ENCODE measurements around the gene PRIMA1. TPM values are rescaled to one million over a fixed set of nuclear protein-coding genes. Genes with fewer than 3 reads are reported as not detected.

Gene PRIMA1
- polyA plus RNA-seq, 3 donors: not detected

- no peak overlapping the region for H2AFZ ChIP-seq (ENCODE audit: insufficient read depth, low read depth, low read length, poor library complexity, severe bottlenecking)
- Mint-ChIP-seq H3K27ac (no peak overlapping the region), H3K36me3 (no peaks in the 10 kb centered on the region), H3K9me3 (peaks cover 0 to 3% (median 0%) of the 10 kb centered on the region in 7 donors), H3K4me1 (no peaks in the 10 kb centered on the region), H3K4me3 (no peak overlapping the region), H3K27me3 (ENCODE audit: low read depth in 3 of 3) (peaks cover 4 to 9% (median 6%) of the 10 kb centered on the region in 3 donors)
- no peaks in the 10 kb centered on the region for H3K9me3 ChIP-seq (replicated peaks in 1 of 2; ENCODE audit: control insufficient read depth in 1 of 2, insufficient read depth in 1 of 2, low read length in 2 of 2)
- H3K4me3 ChIP-seq (replicated peaks in 1 of 3; ENCODE audit: low read depth in 2 of 3, low read length in 3 of 3): no peak overlapping the region
- no peaks in the 10 kb centered on the region for H3K36me3 ChIP-seq (replicated peaks in 1 of 2; ENCODE audit: control insufficient read depth in 1 of 2, insufficient read depth in 2 of 2, low read length in 2 of 2)
- H3K4me2 ChIP-seq (replicated peaks; ENCODE audit: extremely low read depth, low read length, poor library complexity, severe bottlenecking): no peak overlapping the region
- 87% methylated on average over 10 of the region's 20 CpGs for WGBS (ENCODE audit: insufficient coverage)
- H3K4me1 ChIP-seq (ENCODE audit: control insufficient read depth in 1 of 2, insufficient read depth in 2 of 2, low read length in 2 of 2): no peaks in the 10 kb centered on the region
- DNase-seq: no peak
- no peaks in the 10 kb centered on the region for H3K79me2 ChIP-seq (ENCODE audit: insufficient read depth, low read length)
- no peak overlapping the region for H3K27ac ChIP-seq (ENCODE audit: low read depth in 1 of 2, low read length in 2 of 2)
- no peaks in the 10 kb centered on the region for H4K20me1 ChIP-seq (ENCODE audit: insufficient read depth, low read length)
- intact Hi-C loops (cut with micrococcal nuclease): no loop called here
- H3K9ac ChIP-seq (ENCODE audit: insufficient read depth, low read length, poor library complexity, severe bottlenecking): no peak overlapping the region
- H3K27me3 ChIP-seq (ENCODE audit: control insufficient read depth in 2 of 2, insufficient read depth in 2 of 2, low read length in 2 of 2): no peaks in the 10 kb centered on the region
- TF ChIP-seq, protein P1, sequence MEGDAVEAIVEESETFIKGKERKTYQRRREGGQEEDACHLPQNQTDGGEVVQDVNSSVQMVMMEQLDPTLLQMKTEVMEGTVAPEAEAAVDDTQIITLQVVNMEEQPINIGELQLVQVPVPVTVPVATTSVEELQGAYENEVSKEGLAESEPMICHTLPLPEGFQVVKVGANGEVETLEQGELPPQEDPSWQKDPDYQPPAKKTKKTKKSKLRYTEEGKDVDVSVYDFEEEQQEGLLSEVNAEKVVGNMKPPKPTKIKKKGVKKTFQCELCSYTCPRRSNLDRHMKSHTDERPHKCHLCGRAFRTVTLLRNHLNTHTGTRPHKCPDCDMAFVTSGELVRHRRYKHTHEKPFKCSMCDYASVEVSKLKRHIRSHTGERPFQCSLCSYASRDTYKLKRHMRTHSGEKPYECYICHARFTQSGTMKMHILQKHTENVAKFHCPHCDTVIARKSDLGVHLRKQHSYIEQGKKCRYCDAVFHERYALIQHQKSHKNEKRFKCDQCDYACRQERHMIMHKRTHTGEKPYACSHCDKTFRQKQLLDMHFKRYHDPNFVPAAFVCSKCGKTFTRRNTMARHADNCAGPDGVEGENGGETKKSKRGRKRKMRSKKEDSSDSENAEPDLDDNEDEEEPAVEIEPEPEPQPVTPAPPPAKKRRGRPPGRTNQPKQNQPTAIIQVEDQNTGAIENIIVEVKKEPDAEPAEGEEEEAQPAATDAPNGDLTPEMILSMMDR (IDR thresholded peaks at IDR 0.05): no peak
These were observed 9.2 kb downstream of the PRIMA1 start for GRCh38 chr14:93778856-93779629.

- Mint-ChIP-seq H3K4me3 (no peak overlapping the region), H3K9me3 (peaks cover 0 to 3% (median 0%) of the 10 kb centered on the region in 7 donors), H3K27me3 (ENCODE audit: low read depth in 3 of 3) (peaks cover 4 to 10% (median 6%) of the 10 kb centered on the region in 3 donors), H3K36me3 (no peaks in the 10 kb centered on the region), H3K4me1 (no peaks in the 10 kb centered on the region), H3K27ac (no peak overlapping the region)
- Histone ChIP-seq H3K9me3 (replicated peaks in 1 of 2; ENCODE audit: control insufficient read depth in 1 of 2, insufficient read depth in 1 of 2, low read length in 2 of 2) (no peaks in the 10 kb centered on the region), H3K79me2 (ENCODE audit: insufficient read depth, low read length) (no peaks in the 10 kb centered on the region), H3K27me3 (ENCODE audit: control insufficient read depth in 2 of 2, insufficient read depth in 2 of 2, low read length in 2 of 2) (no peaks in the 10 kb centered on the region), H3K4me2 (replicated peaks; ENCODE audit: extremely low read depth, low read length, poor library complexity, severe bottlenecking) (no peak overlapping the region), H4K20me1 (ENCODE audit: insufficient read depth, low read length) (no peaks in the 10 kb centered on the region), H3K27ac (ENCODE audit: low read depth in 1 of 2, low read length in 2 of 2) (no peak overlapping the region), H3K4me3 (replicated peaks in 1 of 3; ENCODE audit: low read depth in 2 of 3, low read length in 3 of 3) (no peak overlapping the region), H3K9ac (ENCODE audit: insufficient read depth, low read length, poor library complexity, severe bottlenecking) (no peak overlapping the region), H3K4me1 (ENCODE audit: control insufficient read depth in 1 of 2, insufficient read depth in 2 of 2, low read length in 2 of 2) (no peaks in the 10 kb centered on the region), H2AFZ (ENCODE audit: insufficient read depth, low read depth, low read length, poor library complexity, severe bottlenecking) (no peak overlapping the region), H3K36me3 (replicated peaks in 1 of 2; ENCODE audit: control insufficient read depth in 1 of 2, insufficient read depth in 2 of 2, low read length in 2 of 2) (no peaks in the 10 kb centered on the region)
- WGBS (ENCODE audit: insufficient coverage): 94% methylated on average over 5 of the region's 8 CpGs
- intact Hi-C loops (cut with micrococcal nuclease): no loop called here
- TF ChIP-seq, protein P1 (IDR thresholded peaks at IDR 0.05): no peak
- no peak for DNase-seq
These were observed 9.8 kb downstream of the PRIMA1 start for GRCh38 chr14:93778453-93778852.
